ENCODE data around the gene SLC45A2.

SLC45A2 gene

DNA sequence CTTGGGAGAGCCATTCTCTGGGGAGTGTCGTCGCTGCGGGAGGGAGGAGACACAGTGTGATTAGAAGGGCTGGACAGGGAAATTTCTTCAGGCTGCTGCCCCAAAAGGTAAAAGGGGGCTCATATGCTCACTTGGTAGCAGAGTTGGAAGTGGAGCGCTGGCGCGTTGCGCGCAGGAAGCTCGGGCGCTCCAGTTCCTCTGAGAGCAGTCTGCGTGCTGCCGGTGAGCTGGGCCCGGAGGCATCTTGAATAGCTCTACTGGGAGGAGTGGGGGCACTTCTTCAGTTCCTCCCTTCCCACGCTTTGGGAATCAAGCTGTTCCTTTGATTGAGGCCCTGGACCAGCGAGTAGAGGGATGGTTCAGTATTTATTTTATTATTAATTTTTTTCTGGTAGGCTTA lies 45.6 kb downstream of the SLC45A2 start:
- ATAC-seq (ENCODE audit: insufficient read depth, low read depth): no peak
- no peak overlapping the region for H2AFZ ChIP-seq (ENCODE audit: low read depth, low read length)
- TF ChIP-seq EZH2 (IDR thresholded peaks at IDR 0.05; ENCODE audit: borderline replicate concordance, low read depth, low read length, severe bottlenecking): no peak
- TF ChIP-seq, protein P1, sequence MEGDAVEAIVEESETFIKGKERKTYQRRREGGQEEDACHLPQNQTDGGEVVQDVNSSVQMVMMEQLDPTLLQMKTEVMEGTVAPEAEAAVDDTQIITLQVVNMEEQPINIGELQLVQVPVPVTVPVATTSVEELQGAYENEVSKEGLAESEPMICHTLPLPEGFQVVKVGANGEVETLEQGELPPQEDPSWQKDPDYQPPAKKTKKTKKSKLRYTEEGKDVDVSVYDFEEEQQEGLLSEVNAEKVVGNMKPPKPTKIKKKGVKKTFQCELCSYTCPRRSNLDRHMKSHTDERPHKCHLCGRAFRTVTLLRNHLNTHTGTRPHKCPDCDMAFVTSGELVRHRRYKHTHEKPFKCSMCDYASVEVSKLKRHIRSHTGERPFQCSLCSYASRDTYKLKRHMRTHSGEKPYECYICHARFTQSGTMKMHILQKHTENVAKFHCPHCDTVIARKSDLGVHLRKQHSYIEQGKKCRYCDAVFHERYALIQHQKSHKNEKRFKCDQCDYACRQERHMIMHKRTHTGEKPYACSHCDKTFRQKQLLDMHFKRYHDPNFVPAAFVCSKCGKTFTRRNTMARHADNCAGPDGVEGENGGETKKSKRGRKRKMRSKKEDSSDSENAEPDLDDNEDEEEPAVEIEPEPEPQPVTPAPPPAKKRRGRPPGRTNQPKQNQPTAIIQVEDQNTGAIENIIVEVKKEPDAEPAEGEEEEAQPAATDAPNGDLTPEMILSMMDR (IDR thresholded peaks at IDR 0.05; ENCODE audit: borderline replicate concordance, extremely low read depth, low read length, poor library complexity, severe bottlenecking): no peak
- no peak overlapping the region for H3K27ac ChIP-seq (ENCODE audit: low read length)
- H3K9ac ChIP-seq (ENCODE audit: low read depth, low read length): no peak overlapping the region
- H4K20me1 ChIP-seq (ENCODE audit: insufficient read depth, low read length): no peaks in the 10 kb centered on the region
- H3K9me3 ChIP-seq (ENCODE audit: insufficient read depth, low read length, severe bottlenecking): no peaks in the 10 kb centered on the region
- H3K4me1 ChIP-seq (ENCODE audit: insufficient read depth, low read length): no peaks in the 10 kb centered on the region
- H3K4me2 ChIP-seq (ENCODE audit: insufficient read depth, low read length): no peak overlapping the region
- no peak for DNase-seq
- H3K4me3 ChIP-seq (ENCODE audit: low read depth in 1 of 2, low read length in 2 of 2): no peak overlapping the region
- no peaks in the 10 kb centered on the region for H3K27me3 ChIP-seq (ENCODE audit: insufficient read depth, low read length, poor library complexity)
- H3K36me3 ChIP-seq (ENCODE audit: insufficient read depth, low read length): no peaks in the 10 kb centered on the region
- no peaks in the 10 kb centered on the region for H3K79me2 ChIP-seq (ENCODE audit: insufficient read depth, low read length)

DNA sequence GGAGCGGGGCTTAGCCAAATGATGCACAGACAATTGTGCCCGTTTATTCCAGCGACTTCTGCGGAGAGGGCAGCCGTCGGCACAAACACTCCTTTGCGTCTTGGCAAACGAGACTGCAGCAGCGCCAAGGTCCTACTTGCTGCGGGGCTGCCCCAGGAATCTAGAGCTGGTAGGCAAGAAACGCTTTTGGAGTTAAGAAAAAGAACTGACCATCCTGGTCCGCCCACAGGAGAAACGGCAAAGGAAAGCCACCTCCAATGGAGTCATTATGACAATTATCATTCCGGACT lies 46.0 kb downstream of the SLC45A2 start:
- no peak for ATAC-seq (ENCODE audit: insufficient read depth, low read depth)
- Histone ChIP-seq H4K20me1 (ENCODE audit: insufficient read depth, low read length) (no peaks in the 10 kb centered on the region), H3K27me3 (ENCODE audit: insufficient read depth, low read length, poor library complexity) (no peaks in the 10 kb centered on the region), H2AFZ (ENCODE audit: low read depth, low read length) (no peak overlapping the region), H3K9me3 (ENCODE audit: insufficient read depth, low read length, severe bottlenecking) (no peaks in the 10 kb centered on the region), H3K79me2 (ENCODE audit: insufficient read depth, low read length) (no peaks in the 10 kb centered on the region), H3K4me3 (ENCODE audit: low read depth in 1 of 2, low read length in 2 of 2) (no peak overlapping the region), H3K27ac (ENCODE audit: low read length) (no peak overlapping the region), H3K36me3 (ENCODE audit: insufficient read depth, low read length) (no peaks in the 10 kb centered on the region), H3K9ac (ENCODE audit: low read depth, low read length) (no peak overlapping the region), H3K4me1 (ENCODE audit: insufficient read depth, low read length) (no peaks in the 10 kb centered on the region), H3K4me2 (ENCODE audit: insufficient read depth, low read length) (no peak overlapping the region)
- DNase-seq: no peak
- TF ChIP-seq EZH2 (IDR thresholded peaks at IDR 0.05; ENCODE audit: borderline replicate concordance, low read depth, low read length, severe bottlenecking): no peak
- TF ChIP-seq, protein P1 (IDR thresholded peaks at IDR 0.05; ENCODE audit: borderline replicate concordance, extremely low read depth, low read length, poor library complexity, severe bottlenecking): no peak

DNA sequence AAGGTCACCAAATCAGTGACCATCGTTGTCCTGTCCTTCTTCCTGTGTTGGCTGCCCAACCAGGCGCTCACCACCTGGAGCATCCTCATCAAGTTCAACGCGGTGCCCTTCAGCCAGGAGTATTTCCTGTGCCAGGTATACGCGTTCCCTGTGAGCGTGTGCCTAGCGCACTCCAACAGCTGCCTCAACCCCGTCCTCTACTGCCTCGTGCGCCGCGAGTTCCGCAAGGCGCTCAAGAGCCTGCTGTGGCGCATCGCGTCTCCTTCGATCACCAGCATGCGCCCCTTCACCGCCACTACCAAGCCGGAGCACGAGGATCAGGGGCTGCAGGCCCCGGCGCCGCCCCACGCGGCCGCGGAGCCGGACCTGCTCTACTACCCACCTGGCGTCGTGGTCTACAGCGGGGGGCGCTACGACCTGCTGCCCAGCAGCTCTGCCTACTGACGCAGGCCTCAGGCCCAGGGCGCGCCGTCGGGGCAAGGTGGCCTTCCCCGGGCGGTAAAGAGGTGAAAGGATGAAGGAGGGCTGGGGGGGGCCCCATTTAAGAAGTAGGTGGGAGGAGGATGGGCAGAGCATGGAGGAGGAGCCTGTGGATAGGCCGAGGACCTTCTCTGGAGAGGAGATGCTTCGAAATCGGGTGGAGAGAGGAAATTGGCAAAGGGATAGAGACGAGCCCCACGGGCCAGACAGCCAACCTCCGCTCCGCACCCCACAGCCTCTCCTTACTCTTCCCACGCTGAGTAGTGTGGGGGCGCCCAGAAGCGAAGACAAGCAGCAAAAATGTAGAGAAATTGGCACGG lies 46.6 kb downstream of the SLC45A2 start:
- H2AFZ ChIP-seq (ENCODE audit: low read depth, low read length): no peak overlapping the region
- no peak overlapping the region for H3K27ac ChIP-seq (ENCODE audit: low read length)
- DNase-seq (no peak), ATAC-seq (ENCODE audit: insufficient read depth, low read depth) (no peak)
- H3K79me2 ChIP-seq (ENCODE audit: insufficient read depth, low read length): no peaks in the 10 kb centered on the region
- no peak for TF ChIP-seq EZH2 (IDR thresholded peaks at IDR 0.05; ENCODE audit: borderline replicate concordance, low read depth, low read length, severe bottlenecking)
- TF ChIP-seq, protein P1 (IDR thresholded peaks at IDR 0.05; ENCODE audit: borderline replicate concordance, extremely low read depth, low read length, poor library complexity, severe bottlenecking): no peak
- no peaks in the 10 kb centered on the region for H3K9me3 ChIP-seq (ENCODE audit: insufficient read depth, low read length, severe bottlenecking)
- H3K36me3 ChIP-seq (ENCODE audit: insufficient read depth, low read length): no peaks in the 10 kb centered on the region
- H3K27me3 ChIP-seq (ENCODE audit: insufficient read depth, low read length, poor library complexity): no peaks in the 10 kb centered on the region
- H3K4me3 ChIP-seq (ENCODE audit: low read depth in 1 of 2, low read length in 2 of 2): no peak overlapping the region
- H3K4me1 ChIP-seq (ENCODE audit: insufficient read depth, low read length): no peaks in the 10 kb centered on the region
- H3K9ac ChIP-seq (ENCODE audit: low read depth, low read length): no peak overlapping the region
- no peak overlapping the region for H3K4me2 ChIP-seq (ENCODE audit: insufficient read depth, low read length)
- H4K20me1 ChIP-seq (ENCODE audit: insufficient read depth, low read length): no peaks in the 10 kb centered on the region

Measured in DND-41 (cell line).